ENCODE data around the gene ANKRD33.

GRCh38 chr12:51905471-51906429 is 17.8 kb downstream of the ANKRD33 start:
- no peak for TF ChIP-seq POLR2A (IDR thresholded peaks at IDR 0.05; ENCODE audit: low read depth, low read length)
- TF ChIP-seq MAZ (IDR thresholded peaks at IDR 0.05; ENCODE audit: borderline replicate concordance, low read depth, low read length) = no peak

All from IMR-90 (cell line).